ENCODE data around the gene COPG1.

- no peak for TF ChIP-seq CTCF (IDR thresholded peaks at IDR 0.05)
- TF ChIP-seq POLR2A (IDR thresholded peaks at IDR 0.05), result no peak
- TF ChIP-seq POLR2AphosphoS5 (IDR thresholded peaks at IDR 0.05), result no peak
Observed at GRCh38 chr3:129278966-129279906, 29.8 kb downstream of the COPG1 start.

All from sigmoid colon (tissue), 4 donors.